ENCODE results near the gene MPPED2. TPM values are rescaled to one million over a fixed set of nuclear protein-coding genes. Genes with fewer than 3 reads are reported as not detected.

The MPPED2 gene
- total RNA-seq, 1 experiment from 2014 or later = 2.4 TPM

DNA sequence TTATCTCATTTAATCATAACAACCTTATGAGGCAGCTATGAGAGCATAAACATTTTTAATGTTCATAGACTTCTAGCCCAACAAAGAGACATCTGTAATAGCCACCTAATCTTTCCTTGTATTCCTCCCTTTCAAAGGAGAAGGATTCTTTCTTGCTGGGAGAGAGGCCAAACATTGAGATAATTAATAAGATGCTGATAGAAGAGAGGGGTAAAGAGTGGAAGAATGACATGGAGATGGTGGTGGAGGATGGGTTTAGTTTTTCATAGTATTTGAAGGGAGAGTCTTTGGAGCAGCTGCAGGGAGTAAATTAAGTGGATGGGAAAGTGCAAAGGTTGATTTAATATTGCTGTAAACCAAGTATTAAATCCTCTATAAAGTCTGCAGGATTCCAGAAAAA is 205.3 kb downstream of the MPPED2 start (continued):
- TF ChIP-seq IRF1 (CRISPR knock-in tag; IDR thresholded peaks at IDR 0.05) = no peak
- TF ChIP-seq SP1 (CRISPR knock-in tag; conservative IDR thresholded peaks at IDR 0.05) = no peak
- no peak for TF ChIP-seq ZNF416 (CRISPR knock-in tag; IDR thresholded peaks at IDR 0.05)
- no peak for TF ChIP-seq FOXJ3 (CRISPR knock-in tag; IDR thresholded peaks at IDR 0.05; ENCODE audit: borderline replicate concordance)
- no peak for TF ChIP-seq ZBTB21 (CRISPR knock-in tag; IDR thresholded peaks at IDR 0.05; ENCODE audit: borderline replicate concordance)
- TF ChIP-seq EMX1 (CRISPR knock-in tag; IDR thresholded peaks at IDR 0.05) = no peak
- no peak for TF ChIP-seq USF2 (CRISPR knock-in tag; IDR thresholded peaks at IDR 0.05)
- TF ChIP-seq E2F4 (CRISPR knock-in tag; IDR thresholded peaks at IDR 0.05; ENCODE audit: borderline replicate concordance, low read depth) = no peak
- no peak for TF ChIP-seq NFE2L1 (CRISPR knock-in tag; IDR thresholded peaks at IDR 0.05)

DNA sequence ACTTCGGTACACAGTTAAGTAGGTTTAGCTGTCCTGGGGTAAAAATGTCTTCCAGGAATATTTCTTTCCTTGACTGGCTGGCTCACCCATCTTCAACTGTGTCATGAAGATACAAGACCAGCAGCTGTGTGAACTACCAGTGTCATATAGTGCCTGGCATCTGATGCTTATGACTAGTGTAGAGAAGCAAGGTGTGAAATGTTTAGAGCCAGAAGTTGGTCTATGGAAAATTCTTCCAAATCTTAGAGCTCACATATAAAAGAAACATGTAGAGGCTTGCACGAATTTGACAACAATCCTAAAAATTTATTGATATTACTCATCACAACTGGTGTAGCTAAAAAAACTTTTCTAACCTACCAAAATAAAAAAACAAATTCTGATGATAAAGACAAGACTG is 208.8 kb downstream of the MPPED2 start:
- peaks cover 11% of the 10 kb centered on the region for H3K4me1 Mint-ChIP-seq
- no peak for TF ChIP-seq NFYB (CRISPR knock-in tag; conservative IDR thresholded peaks at IDR 0.05; ENCODE audit: low read depth)
- TF ChIP-seq, protein P1, sequence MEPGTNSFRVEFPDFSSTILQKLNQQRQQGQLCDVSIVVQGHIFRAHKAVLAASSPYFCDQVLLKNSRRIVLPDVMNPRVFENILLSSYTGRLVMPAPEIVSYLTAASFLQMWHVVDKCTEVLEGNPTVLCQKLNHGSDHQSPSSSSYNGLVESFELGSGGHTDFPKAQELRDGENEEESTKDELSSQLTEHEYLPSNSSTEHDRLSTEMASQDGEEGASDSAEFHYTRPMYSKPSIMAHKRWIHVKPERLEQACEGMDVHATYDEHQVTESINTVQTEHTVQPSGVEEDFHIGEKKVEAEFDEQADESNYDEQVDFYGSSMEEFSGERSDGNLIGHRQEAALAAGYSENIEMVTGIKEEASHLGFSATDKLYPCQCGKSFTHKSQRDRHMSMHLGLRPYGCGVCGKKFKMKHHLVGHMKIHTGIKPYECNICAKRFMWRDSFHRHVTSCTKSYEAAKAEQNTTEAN (CRISPR knock-in tag; IDR thresholded peaks at IDR 0.05) = no peak
- no peak for TF ChIP-seq ETV6 (CRISPR knock-in tag; IDR thresholded peaks at IDR 0.05)
- TF ChIP-seq IRF2 (CRISPR knock-in tag; IDR thresholded peaks at IDR 0.05; ENCODE audit: borderline replicate concordance, low read depth) = no peak
- TF ChIP-seq CREM (CRISPR knock-in tag; IDR thresholded peaks at IDR 0.05) = no peak
- TF ChIP-seq TCF7 (CRISPR knock-in tag; IDR thresholded peaks at IDR 0.05; ENCODE audit: low read depth) = no peak
- no peak for TF ChIP-seq GRHL2 (CRISPR knock-in tag; IDR thresholded peaks at IDR 0.05; ENCODE audit: insufficient replicate concordance, severe bottlenecking)
- no peak for TF ChIP-seq ELF4 (CRISPR knock-in tag; IDR thresholded peaks at IDR 0.05; ENCODE audit: low read depth)
- ATAC-seq (no peak), DNase-seq (ENCODE audit: low spot score) (no peak)
- no peaks in the 10 kb centered on the region for H3K9me3 Mint-ChIP-seq
- no peaks in the 10 kb centered on the region; the same call in 1 of the 2 replicates for H3K27me3 Mint-ChIP-seq (ENCODE audit: low read depth)
- H3K4me3 Mint-ChIP-seq = no peak overlapping the region
- ChIA-PET CTCF (no interaction called here), POLR2A (no interaction called here)
- no peak overlapping the region for H3K27ac Mint-ChIP-seq
- H3K36me3 Mint-ChIP-seq = no peaks in the 10 kb centered on the region

DNA sequence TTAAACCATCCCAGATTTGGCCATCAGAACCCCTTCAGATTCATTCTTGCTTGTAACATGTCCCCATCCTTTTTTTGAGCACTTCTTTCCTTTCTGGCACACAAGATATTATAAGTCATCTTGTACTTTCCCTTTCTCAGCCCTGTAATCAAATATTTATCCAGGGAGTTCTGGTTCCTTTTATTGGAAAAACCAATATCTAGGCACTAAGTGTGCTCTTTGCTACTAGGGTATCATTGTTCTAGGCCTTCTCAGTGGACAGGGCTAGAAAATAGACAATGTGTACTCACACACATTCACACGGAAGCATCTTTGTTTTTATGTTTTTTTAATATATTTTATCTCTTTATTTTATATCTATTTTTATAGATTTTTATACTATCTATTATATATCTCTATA is 216.0 kb downstream of the MPPED2 start:
- ChIA-PET POLR2A (no interaction called here), CTCF (no interaction called here)
- Mint-ChIP-seq H3K36me3 (0 out of 2 replicates have a peak, but pooled peaks cover 2% of the 10 kb centered on the region), H3K9me3 (peaks cover 13% of the 10 kb centered on the region), H3K4me1 (peaks cover 28% of the 10 kb centered on the region), H3K27ac (no peak overlapping the region), H3K4me3 (no peak overlapping the region), H3K27me3 (ENCODE audit: low read depth) (no peaks in the 10 kb centered on the region; the same call in 1 of the 2 replicates)
- DNase-seq (ENCODE audit: low spot score) (no peak), ATAC-seq (no peak)
- TF ChIP-seq SOX15 (CRISPR knock-in tag; IDR thresholded peaks at IDR 0.05) (no peak), TEAD1 (CRISPR knock-in tag; IDR thresholded peaks at IDR 0.05) (no peak), NFE2L1 (CRISPR knock-in tag; IDR thresholded peaks at IDR 0.05) (no peak), MXD4 (CRISPR knock-in tag; IDR thresholded peaks at IDR 0.05; ENCODE audit: borderline replicate concordance) (no peak), STAT6 (CRISPR knock-in tag; conservative IDR thresholded peaks at IDR 0.05; ENCODE audit: low read depth) (no peak), ZNF416 (CRISPR knock-in tag; IDR thresholded peaks at IDR 0.05) (no peak)
- TF ChIP-seq, protein P2, sequence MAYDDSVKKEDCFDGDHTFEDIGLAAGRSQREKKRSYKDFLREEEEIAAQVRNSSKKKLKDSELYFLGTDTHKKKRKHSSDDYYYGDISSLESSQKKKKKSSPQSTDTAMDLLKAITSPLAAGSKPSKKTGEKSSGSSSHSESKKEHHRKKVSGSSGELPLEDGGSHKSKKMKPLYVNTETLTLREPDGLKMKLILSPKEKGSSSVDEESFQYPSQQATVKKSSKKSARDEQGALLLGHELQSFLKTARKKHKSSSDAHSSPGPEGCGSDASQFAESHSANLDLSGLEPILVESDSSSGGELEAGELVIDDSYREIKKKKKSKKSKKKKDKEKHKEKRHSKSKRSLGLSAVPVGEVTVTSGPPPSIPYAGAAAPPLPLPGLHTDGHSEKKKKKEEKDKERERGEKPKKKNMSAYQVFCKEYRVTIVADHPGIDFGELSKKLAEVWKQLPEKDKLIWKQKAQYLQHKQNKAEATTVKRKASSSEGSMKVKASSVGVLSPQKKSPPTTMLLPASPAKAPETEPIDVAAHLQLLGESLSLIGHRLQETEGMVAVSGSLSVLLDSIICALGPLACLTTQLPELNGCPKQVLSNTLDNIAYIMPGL (CRISPR knock-in tag; IDR thresholded peaks at IDR 0.05) = no peak
- TF ChIP-seq, protein P1 (CRISPR knock-in tag; IDR thresholded peaks at IDR 0.05) = no peak
